CD4-positive, alpha-beta T cell treated with Interleukin-6 for 4 hours (primary cell): ENCODE data around the gene RBMS3.

ENCODE experiments used
- DNase-seq: peaks from one replicate; pipeline ENCODE4 v3.0.0-alpha.2; 2020; ENCODE audit warnings: mixed read lengths

Gene RBMS3

DNA sequence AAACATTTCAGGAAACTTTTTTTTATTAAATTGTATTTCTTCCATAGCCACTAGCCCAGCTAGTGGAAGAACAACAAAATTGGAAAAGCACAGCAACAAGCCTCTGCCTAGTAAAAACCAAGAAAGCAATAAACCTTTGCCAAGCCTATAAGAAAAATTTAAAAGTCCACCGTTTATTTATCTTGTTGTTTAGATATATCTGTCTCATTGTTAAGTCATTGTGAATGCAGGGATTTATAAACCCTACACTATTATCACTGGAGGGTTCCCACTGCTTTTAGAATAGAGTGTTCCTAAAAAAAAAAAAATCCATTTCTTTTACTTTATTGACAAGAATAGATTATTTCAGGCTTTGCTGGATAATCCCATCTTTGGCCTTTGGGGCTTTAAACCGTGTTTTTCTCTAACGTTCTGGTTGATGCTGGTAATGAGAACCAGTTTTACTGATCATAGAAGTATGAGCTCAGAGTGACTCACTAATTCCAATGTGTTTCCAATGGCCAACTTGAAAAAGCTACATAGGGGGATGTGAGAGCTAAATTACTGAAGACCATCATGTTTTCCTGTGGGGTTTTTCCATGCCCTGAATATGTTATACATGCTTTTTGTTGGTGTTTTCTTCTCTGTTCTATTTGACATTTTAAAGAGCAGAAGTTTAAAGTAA lies 634.1 kb downstream of the RBMS3 start:
- DNase-seq: no peak

DNA sequence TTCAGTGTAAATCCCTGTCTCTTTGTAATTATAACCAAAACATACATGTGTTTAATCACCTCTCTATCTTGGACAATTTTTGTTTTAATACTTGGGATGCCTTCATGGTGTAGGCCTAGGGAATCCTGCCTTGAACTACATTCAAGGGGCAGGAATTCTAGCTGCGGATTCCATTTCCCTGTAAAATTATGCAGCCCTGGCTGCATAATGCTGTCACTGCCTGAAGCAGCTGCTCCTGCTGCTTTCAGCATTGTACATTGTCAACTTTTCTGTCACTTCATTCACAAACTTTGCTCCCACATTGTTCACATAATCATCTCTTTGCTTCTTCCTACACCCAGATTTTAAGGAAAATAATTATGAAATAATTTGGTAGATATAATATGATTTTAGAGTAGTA lies 638.7 kb downstream of the RBMS3 start:
- no peak for DNase-seq

DNA sequence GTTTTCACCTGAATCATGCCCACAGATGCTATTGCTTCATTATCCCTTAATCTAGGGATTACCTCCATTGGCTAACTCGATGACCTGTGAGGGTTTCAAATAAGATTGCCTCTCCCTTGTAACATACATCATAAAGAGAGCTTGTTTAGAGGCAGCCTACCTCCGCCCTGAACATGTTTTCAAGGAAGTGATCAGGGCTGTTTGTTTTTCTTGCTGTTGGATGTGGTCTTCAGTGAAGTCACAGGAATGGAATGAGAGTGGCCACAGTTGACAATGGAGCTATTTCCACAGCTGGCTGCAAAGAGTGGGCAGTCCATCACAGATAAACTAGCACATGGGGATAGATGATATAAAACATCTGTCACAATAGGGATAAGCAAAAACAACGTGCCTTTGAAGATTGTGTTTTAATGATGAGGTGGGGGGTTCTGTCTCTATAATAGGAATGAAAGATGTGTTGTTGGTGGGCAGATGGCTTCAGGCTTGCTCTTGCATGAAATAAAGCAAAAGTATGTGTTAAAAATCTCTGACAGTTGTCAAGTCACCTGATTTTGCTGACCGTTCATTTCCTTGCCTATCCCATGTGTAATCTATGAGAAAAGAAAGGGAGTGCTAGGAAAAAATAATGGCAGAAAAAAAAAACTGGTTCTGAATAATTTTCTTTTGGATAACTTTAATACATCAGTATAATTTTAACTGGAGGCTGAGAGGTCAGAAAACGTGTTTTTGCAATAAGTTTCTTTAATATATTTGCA lies 642.3 kb downstream of the RBMS3 start:
- DNase-seq: no peak

DNA sequence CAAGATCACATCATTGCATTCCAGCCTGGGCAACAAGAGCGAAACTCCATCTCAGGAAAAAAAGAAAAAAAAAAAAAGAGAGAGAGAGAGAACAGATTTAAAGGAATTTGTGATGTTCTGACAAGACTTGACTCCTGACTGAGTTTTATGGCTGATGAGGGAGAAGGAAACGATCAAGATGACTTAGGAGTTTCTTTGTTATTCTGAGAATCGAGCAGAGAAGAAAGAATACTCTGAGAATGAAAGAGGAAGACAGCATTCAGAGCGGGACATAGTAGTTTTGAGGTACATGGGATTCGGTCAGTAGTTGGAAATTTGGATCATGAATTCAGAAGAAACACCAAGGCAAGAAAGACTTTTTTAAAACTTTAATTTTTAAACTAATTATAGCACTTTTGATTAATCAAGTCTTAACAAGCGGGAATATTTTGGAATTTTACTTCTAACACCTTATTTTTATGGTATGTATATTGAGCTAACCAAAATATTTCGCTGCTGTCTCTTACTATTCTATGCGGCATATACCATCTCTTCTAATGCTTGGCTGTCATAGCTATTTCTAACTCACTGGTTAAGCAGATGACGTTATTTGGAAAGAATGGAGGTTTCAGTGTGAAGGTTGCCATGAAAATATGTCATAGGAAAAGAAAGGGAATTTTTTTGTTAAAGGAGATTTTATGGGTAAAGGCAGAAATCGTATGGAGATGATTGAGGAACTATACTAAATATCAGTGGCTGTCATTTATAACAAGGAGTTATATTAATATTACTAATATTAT lies 644.1 kb downstream of the RBMS3 start:
- no peak for DNase-seq

DNA sequence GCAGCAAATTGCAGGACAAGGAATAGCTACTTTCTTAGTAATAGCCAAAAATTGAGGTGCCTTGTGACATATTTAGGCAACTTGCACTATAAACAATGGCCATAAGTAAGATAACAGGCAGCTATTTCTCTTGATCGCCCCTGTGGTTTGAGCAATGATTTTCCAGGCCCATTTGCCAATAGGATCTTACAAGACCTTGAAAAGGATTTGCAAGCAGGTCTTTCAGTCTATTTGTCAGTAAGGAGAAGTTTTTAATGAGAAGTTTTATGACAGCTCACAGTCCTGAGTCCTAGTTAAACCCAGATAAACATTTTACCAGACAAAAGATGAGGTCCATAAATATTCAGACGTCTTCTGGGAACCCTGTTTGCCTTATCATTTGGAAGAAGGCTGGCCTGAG lies 645.5 kb downstream of the RBMS3 start:
- DNase-seq: no peak

DNA sequence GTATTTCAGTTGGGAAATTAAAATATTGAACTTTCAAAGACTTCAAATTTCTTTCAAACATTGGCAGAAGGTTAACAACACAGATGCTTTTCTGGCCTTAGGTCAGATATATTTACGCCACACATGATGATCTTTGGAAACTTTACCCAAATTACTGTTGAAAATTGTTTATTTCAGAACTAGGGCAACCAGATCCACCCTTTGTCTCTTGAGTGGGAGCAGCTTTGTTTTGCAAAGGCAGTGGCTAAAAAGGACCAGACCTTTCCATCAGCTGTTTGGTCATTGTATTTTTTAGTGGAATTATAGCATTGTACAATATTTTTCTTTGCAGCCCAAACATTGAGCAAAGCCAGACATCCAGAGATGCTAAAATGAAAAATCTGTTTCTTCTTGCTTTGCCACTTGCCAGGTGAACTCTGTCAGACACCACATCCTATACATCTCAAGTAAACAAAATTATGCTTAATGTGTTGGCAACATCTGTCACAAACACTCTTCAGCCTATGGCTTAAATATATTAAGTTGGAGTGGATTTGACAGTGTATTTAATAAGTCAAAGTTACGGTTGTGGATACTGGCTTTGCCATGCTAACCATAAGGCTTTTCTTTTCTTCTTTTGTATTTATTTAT lies 651.9 kb downstream of the RBMS3 start:
- DNase-seq: no peak

DNA sequence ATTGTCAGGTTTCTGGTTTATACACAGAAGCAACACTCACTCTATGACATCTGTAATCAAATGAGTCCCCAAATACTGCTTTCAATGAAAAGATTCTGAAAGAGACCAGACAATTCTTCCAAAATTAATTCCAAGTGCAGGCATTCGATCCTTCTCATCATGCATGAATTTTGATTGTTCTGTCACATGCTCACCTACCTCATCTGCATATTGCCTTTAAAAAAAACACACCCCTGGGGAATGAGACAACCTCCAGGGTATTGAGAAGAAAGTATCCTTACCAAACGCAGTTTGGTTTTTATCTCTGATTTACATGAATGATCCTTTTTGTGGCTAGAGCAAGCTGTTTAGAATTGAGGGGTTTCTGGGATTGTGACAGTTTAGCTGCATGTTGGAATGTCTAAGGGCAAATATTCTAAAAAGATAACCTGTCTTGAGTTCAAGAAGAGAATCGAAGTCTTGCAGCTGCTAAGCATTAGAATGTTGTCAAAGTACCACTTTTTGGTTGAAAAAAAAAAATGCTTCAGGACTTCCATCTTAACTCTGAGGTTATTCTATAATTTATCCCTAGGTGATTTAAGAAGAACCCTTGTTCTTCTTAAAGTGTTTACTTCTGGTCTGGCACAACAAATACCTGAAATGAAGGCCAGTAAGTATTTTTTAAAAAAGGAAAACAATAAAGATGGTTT lies 653.1 kb downstream of the RBMS3 start:
- DNase-seq: no peak

DNA sequence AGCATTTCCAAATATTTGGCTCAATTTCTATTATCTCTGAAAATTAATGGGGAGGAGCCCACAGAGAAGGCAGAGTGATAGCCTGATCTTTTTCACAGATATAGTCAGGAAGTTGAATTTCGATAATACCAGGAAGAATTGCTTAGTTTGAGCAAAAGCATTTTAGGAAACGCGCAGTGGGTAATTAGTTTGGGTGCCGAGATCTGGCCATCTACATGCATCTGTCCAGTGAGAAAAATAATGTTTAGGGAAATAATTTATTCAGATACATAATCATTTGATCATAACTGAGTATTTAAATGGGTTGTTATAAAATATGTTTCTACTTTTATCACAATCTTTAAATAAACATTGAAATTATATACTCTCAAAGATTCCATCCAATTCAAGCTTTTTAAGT lies 653.9 kb downstream of the RBMS3 start:
- no peak for DNase-seq

DNA sequence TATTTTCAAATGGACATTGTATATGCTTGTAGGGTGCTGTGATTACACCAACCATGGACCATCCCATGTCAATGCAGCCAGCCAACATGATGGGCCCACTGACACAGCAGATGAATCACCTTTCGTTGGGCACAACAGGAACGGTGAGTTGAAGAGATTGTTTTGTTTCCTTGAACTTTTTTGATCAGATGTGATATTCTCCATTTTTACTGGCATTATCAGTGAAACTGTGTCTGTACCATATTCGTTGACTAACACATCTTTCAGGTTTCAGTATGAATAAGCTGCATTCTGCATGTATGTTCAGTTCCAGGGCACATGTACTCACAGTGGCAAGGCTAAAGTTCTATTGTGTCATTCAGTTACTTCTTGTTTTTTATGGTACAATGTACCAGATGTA lies 655.2 kb downstream of the RBMS3 start:
- no peak for DNase-seq

DNA sequence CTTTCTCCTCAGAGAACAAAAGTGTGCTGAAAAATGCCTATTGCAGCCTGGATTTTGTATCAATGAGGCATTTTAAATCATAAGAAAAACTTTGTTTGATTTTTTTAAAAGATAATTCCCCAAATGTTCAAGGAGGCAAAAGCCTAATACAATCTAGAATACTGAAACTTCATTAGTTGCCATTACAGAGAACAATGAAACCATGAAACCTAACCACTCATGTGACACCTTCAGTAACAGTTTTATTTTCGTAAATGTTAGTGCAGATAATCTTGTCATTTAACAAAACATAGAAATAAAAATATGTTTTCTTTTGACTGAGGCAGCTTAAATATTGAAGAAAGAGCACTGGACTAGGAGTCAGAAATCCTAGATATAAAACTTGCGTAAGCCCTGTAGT lies 655.9 kb downstream of the RBMS3 start:
- DNase-seq: no peak

DNA sequence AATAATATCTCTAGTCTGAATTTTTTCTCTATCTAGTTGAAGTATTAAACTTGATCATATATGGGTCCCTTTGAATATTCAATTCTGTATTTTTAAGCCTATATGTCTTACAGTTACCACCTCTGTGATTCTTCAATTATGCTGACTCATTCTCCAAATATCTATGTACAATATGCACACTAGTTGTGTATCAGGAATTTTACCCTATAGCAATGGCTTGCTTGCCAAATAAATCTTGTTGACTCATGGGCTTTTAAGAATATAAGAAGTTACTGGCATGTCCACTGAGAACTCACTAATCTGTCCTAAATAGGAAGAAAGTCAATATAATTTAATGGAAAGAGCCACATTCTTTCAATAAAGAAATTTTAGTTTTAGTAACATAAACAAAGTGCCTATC lies 656.3 kb downstream of the RBMS3 start:
- DNase-seq: no peak

DNA sequence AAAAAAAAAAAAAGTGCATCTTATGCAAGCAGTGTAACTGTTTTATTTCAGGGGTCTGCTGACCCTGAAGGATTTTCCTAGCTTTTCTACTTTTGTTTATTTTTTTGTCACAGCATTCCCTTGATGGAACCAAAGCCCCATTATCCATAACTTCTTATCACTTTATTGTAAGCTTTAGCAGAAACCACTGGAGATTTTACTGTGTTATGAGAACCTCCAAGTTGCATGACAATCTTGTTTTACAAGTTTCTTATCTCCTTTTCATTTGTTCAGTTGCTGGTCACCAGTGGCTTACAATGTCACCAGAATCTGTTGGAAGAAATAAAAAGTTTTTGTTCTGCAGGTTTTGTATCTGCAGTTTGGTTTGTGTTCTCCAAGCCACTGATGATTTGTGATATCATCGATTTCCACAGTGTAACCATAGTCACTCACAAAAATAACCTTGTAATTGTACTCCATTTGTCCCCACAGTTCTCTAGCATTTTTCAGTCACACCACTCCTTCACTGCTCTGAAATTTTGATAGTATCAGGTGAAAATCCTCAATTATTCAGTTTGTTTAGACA lies 660.0 kb downstream of the RBMS3 start:
- no peak for DNase-seq

DNA sequence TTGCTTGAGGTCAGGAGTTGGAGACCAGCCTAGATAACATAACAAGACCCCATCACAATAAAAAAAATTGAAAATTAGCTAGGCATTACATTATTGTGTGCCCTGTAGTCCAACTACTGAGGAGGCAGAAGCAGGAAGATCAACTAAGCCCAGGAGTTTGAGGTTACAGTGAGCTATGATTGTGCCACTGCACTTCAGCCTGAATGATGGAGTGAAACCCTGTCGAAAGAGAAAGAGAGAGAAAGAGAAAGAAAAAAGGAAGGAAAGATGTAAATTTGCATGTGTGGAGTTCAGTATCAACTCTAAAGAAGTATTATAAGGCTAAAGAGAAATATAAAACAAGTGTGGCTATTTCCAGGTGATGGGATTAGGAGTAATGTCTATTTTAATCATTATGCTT lies 661.4 kb downstream of the RBMS3 start:
- DNase-seq: no peak

DNA sequence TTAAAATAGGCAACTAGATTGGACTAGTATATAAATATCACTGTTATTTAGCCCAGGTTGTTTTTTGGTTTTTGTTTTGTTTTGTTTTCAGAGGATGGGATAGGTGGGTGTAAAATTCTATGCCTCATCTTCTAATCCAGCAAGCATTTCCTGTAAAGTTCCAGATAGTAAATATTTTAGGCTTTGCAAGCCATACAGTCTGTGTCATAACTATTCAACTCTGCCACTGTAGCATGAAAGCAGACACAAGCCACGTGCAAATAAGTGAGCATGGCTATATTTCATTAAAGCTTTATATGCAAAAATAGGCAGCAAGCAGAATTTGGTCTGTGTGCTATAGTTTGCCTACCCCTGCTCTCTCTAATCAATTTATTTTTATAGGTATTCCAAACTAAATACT lies 668.3 kb downstream of the RBMS3 start:
- DNase-seq: no peak

DNA sequence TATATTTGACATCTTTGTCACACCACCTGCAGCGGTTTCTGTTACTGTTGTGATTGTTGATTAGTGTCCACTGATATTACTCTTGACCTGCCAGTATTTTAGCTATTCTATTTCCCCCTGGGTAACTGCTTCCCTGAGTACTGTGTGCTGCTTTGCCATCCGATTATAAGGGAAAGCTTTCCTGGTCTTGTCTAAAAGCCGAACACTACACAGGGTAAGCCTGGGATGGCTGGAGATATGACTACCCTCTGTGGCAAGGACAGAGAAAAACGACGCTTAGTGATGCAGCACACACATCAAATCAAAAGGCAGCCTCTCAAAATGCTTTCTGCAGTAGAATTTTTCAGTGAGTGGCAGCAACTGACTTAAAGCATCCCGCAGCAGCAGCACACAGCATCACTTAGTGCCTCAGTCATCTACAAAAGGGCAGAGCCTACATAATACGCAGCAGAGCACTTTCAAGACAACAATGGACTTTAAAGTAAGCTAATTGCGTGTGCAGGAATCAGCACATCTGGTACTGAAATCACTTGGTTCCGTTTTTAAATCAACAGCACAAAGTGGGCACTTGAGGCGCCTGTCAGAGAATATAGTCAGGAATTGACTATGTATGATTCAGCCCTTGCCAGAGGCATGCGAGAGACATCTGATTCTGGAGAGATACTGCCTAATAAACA lies 669.2 kb downstream of the RBMS3 start:
- no peak for DNase-seq

DNA sequence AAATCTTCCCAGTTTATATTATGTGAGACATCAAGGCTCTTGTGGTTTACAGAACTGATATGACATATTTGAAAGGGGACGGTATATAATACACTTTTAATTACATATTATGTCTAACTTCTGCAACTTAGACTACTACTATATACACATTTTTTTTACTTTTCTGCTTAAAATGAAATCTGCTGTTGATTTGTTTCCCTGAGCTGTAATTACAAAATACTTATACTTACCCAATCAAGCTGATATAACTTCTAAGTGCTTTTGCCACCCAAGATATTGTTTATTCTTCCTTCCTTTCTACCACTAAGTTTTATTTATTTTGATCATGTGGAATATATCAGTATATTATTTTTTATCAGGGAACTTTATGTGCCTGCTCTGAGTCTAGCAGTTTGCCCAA lies 671.6 kb downstream of the RBMS3 start:
- no peak for DNase-seq

DNA sequence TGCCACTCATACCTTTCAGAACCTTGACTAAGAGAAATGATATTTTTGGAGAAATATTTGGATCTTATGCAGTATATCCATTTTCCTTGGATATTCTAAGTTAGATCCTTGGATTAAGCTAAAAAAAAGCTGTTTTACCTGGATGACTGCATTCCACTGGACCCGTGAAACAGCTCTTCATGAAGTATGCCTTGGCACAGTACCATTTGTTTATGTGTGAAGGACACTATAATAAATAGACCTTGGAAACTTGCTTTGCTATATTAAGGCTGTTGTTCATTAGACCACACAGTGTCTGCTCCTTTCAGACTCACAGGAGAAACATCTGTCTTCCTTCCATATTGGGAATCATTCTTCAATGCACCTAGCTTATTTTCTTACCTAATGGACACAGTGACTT lies 674.5 kb downstream of the RBMS3 start:
- DNase-seq: no peak

DNA sequence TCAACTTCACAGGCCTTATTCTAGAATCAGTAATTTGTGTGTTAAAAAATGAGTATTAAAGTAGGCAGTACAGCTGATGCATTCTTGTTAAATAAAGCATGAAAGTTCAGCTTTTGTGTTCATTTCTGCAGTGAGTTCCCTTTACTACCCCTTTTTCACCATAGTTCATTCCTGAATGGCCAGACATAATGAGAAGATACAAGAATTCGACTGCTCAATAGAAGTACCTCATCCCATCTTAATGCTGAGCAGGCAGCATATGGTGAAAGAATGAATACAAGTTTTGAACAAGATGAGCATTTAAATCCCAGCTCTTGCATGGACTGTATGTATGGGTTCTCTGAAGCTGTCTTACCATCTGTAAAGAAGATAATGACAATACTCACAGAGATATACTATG lies 677.9 kb downstream of the RBMS3 start:
- no peak for DNase-seq

DNA sequence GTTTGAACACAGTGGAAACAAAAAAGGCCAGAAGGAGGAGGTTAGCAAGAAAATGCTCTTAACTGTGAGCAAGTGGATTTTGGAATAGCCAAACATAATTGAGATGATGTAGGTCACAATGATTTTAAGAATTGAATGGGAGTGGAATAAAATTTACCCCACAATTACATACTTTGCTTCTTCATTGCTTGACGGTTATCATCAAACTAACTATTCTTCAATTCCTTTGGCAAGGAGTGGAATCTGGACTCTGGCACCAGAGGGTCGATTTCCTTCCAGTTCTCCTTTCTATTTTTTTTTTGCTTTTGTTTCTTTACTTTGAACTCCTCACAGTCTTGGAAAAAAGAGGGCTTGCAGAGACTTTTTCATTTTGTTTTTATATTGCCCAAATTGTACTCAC lies 691.0 kb downstream of the RBMS3 start:
- no peak for DNase-seq

DNA sequence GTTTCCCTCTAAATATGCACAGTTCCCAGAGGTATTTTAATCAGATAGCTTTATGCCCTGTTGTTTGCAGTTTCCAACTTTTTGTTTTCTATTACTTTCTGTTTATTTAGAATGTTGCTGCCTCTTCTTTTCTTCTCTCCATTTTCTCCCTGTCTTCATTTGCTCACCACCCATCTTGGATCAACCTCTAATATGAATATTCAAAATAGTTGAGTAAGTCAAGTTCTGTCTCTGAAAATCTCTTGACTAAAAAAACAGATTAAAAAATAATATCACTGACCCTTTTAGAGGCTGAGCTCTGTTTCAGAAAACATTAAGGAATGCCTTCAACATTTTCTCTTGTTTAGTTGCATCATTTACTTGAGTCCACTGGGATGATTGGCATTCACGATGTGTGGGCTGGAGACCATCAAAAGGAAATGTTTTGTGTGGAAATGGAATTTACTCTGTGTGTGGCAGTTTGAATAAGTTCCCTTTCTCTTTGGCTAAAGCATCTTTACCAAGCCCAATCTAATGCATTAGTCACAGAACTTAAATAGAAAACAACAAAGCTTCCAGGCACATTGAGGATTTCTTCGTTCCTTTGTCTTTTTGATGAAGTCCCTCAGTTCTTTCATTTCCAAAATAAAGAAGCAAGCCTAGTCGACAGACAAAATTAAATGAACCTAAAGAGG lies 691.6 kb downstream of the RBMS3 start:
- DNase-seq: no peak

DNA sequence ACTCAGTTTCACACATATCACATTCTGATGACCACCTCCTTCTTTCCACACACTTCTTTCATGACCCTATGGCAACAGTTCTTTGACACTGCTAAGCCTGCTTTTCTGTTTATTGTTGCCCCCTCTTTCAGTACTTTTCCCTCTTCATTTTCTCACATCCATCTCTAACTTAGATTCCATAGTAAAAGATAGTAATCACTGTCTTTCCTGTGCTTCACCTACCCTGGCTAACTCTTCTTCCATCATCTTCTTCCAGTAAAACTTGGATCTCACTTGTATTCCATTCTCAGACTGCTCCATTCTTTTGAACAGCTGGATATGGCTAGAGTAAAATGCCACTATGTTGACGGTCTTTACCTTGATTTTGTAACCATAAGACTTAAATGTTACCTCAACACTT lies 692.9 kb downstream of the RBMS3 start:
- no peak for DNase-seq
